Coronary artery (tissue), 2 donors: ENCODE results near the gene TMPRSS9.
"Not testable (repeated sequence)": the region's sequence is repeated elsewhere in the genome, so short reads cannot be mapped to it uniquely, and the experiment has no call there.

Experiments
- DNase-seq: peaks from one replicate; pipeline ENCODE4 v3.0.0-alpha.2; 2017; ENCODE audit warnings: low spot score
- H3K27ac ChIP-seq, 2 donors: fragments of 200-600 bp; sonication (generic); one replicate each; pipeline ENCODE4 v1.5.1; 2016 to 2019
- H3K4me3 ChIP-seq: fragments of 200-600 bp; sonication (generic); 2 replicates; pipeline ENCODE4 v1.5.1; 2016; ENCODE audit warnings: mild to moderate bottlenecking, moderate library complexity
- CTCF ChIP-seq: fragments of 200-600 bp; sonication (generic); IDR thresholded peaks from one replicate; pipeline ENCODE4 v1.5.1; 2019; ENCODE audit warnings: antibody characterized with exemption

Gene TMPRSS9

GRCh38 chr19:2413159-2413558 is 53.1 kb downstream of the TMPRSS9 start:
- no peak for DNase-seq
- no peak for TF ChIP-seq CTCF
- Histone ChIP-seq H3K27ac (no peak overlapping the region), H3K4me3 (no peak overlapping the region)

- no peak overlapping the region for H3K4me3 ChIP-seq
- TF ChIP-seq CTCF: no peak
- no peak for DNase-seq
- H3K27ac ChIP-seq: no peak overlapping the region
Observed at GRCh38 chr19:2413629-2414028, 53.6 kb downstream of the TMPRSS9 start.

GRCh38 chr19:2415281-2415972 is 55.4 kb downstream of the TMPRSS9 start:
- DNase-seq: no peak
- TF ChIP-seq CTCF: no peak
- H3K4me3 ChIP-seq: no peak overlapping the region
- no peak overlapping the region for H3K27ac ChIP-seq

GRCh38 chr19:2415973-2416319 is 55.9 kb downstream of the TMPRSS9 start:
- Histone ChIP-seq H3K27ac (no peak overlapping the region), H3K4me3 (no peak overlapping the region)
- no peak for DNase-seq
- no peak for TF ChIP-seq CTCF

GRCh38 chr19:2416321-2417097 is 56.4 kb downstream of the TMPRSS9 start:
- no peak overlapping the region for H3K4me3 ChIP-seq
- H3K27ac ChIP-seq: no peak overlapping the region
- no peak for TF ChIP-seq CTCF
- DNase-seq: no peak

GRCh38 chr19:2417436-2417835 is 57.4 kb downstream of the TMPRSS9 start:
- not testable (repeated sequence) for H3K4me3 ChIP-seq, DNase-seq

GRCh38 chr19:2417881-2418406 is 57.9 kb downstream of the TMPRSS9 start:
- DNase-seq: no peak
- H3K27ac ChIP-seq: no peak overlapping the region
- H3K4me3 ChIP-seq: no peak overlapping the region
- TF ChIP-seq CTCF: no peak

More at GRCh38 chr19:2417436-2417835, 57.4 kb downstream of the TMPRSS9 start:
- not testable (repeated sequence) for H3K27ac ChIP-seq
